ENCODE results near the gene RELL1. TPM values are rescaled to one million over a fixed set of nuclear protein-coding genes. Genes with fewer than 3 reads are reported as not detected.

The RELL1 gene
- total RNA-seq, 2 experiments from 2014 or later, result 13.8 to 15.3 TPM

- ATAC-seq (no peak), DNase-seq (no peak)
- Mint-ChIP-seq H3K36me3 (ENCODE audit: low read depth) (peaks cover 16% of the 10 kb centered on the region), H3K27ac (no peak overlapping the region), H3K27me3 (no peaks in the 10 kb centered on the region), H3K4me1 (ENCODE audit: low read depth) (peaks cover 25% of the 10 kb centered on the region), H3K9me3 (peaks cover 3% of the 10 kb centered on the region), H3K4me3 (no peak overlapping the region)
- ChIA-PET POLR2A (no interaction called here), CTCF (interaction anchor here (2.6 kb wide), 1 partner anchor 85 kb away, joined by 10 read pairs; no protein-coding TSS in a partner anchor)
- intact Hi-C loops (cut with micrococcal nuclease), result loop anchor here (5.0 to 10.0 kb wide), 2 partner anchors 85 to 977 kb away; partner anchors contain the start of gene KLF3
- TF ChIP-seq CTCF (IDR thresholded peaks at IDR 0.05), result no peak
These were observed 1.5 kb upstream of the RELL1 start for GRCh38 chr4:37687681-37688080.

GRCh38 chr4:37687194-37687562, 1.0 kb upstream of the RELL1 start:
- H3K9me3 Mint-ChIP-seq, result no peaks in the 10 kb centered on the region
- CTCF ChIA-PET, result interaction anchor here (0.8 to 2.6 kb wide), 2 partner anchors 9 to 84 kb away, joined by 4 to 10 read pairs; no protein-coding TSS in a partner anchor
- peaks cover 16% of the 10 kb centered on the region for H3K36me3 Mint-ChIP-seq (ENCODE audit: low read depth)

GRCh38 chr4:37685823-37686372, 278 bp downstream of the RELL1 start:
- H3K27ac Mint-ChIP-seq, result peak overlapping the region; percentile 90
- ChIA-PET CTCF (interaction anchor here (2.6 kb wide), 1 partner anchor 83 kb away, joined by 10 read pairs; no protein-coding TSS in a partner anchor), POLR2A (no interaction called here)
- H3K36me3 Mint-ChIP-seq (ENCODE audit: low read depth), result peaks cover 16% of the 10 kb centered on the region
- H3K4me1 Mint-ChIP-seq (ENCODE audit: low read depth), result peaks cover 34% of the 10 kb centered on the region
- peak overlapping the region; percentile 80 for H3K4me3 Mint-ChIP-seq
- no peak for TF ChIP-seq CTCF (IDR thresholded peaks at IDR 0.05)
- DNase-seq, result peak; percentile 64
- peak; percentile 5 for ATAC-seq
- H3K27me3 Mint-ChIP-seq, result no peaks in the 10 kb centered on the region
- no peaks in the 10 kb centered on the region for H3K9me3 Mint-ChIP-seq
- intact Hi-C loops (cut with micrococcal nuclease), result loop anchor here (5.0 to 10.0 kb wide), 2 partner anchors 84 to 979 kb away; partner anchors contain the start of gene KLF3

More at GRCh38 chr4:37687194-37687562, 1.0 kb upstream of the RELL1 start:
- DNase-seq, result no peak
- no peak overlapping the region for H3K27ac Mint-ChIP-seq
- H3K4me1 Mint-ChIP-seq (ENCODE audit: low read depth), result peaks cover 30% of the 10 kb centered on the region
- no peak for TF ChIP-seq CTCF (IDR thresholded peaks at IDR 0.05)
- no peaks in the 10 kb centered on the region for H3K27me3 Mint-ChIP-seq
- peak overlapping the region; percentile 80 for H3K4me3 Mint-ChIP-seq
- intact Hi-C loops (cut with micrococcal nuclease), result loop anchor here (5.0 to 10.0 kb wide), 2 partner anchors 85 to 978 kb away; partner anchors contain the start of gene KLF3
- POLR2A ChIA-PET, result no interaction called here
- ATAC-seq, result no peak

- Mint-ChIP-seq H3K9me3 (no peaks in the 10 kb centered on the region), H3K4me1 (ENCODE audit: low read depth) (peaks cover 36% of the 10 kb centered on the region), H3K27ac (peak overlapping the region; percentile 89), H3K4me3 (peak overlapping the region; percentile 80), H3K36me3 (ENCODE audit: low read depth) (peaks cover 18% of the 10 kb centered on the region), H3K27me3 (no peaks in the 10 kb centered on the region)
- intact Hi-C loops (cut with micrococcal nuclease), result loop anchor here (5.0 to 10.0 kb wide), 2 partner anchors 83 to 980 kb away; partner anchors contain the start of gene KLF3
- ChIA-PET CTCF (no interaction called here), POLR2A (no interaction called here)
- DNase-seq (peak; percentile 72), ATAC-seq (no peak)
- no peak for TF ChIP-seq CTCF (IDR thresholded peaks at IDR 0.05)
These were observed 884 bp downstream of the RELL1 start for GRCh38 chr4:37685161-37685822.

GRCh38 chr4:37684154-37684553, 2.0 kb downstream of the RELL1 start:
- CTCF ChIA-PET, result interaction anchor here (0.6 kb wide), 1 partner anchor 1285 kb away, joined by 3 read pairs; no protein-coding TSS in a partner anchor

More at GRCh38 chr4:37684154-37684553, 2.0 kb downstream of the RELL1 start:
- Mint-ChIP-seq H3K4me1 (ENCODE audit: low read depth) (peaks cover 40% of the 10 kb centered on the region), H3K36me3 (ENCODE audit: low read depth) (peaks cover 21% of the 10 kb centered on the region), H3K27me3 (no peaks in the 10 kb centered on the region), H3K4me3 (peak overlapping the region; percentile 80), H3K9me3 (no peaks in the 10 kb centered on the region), H3K27ac (peak overlapping the region; percentile 89)
- TF ChIP-seq CTCF (IDR thresholded peaks at IDR 0.05), result no peak
- intact Hi-C loops (cut with micrococcal nuclease), result loop anchor here (10.0 kb wide), 1 partner anchor 981 kb away; the partner anchor contains the start of gene KLF3
- DNase-seq (no peak), ATAC-seq (no peak)
- POLR2A ChIA-PET, result no interaction called here
